HL-60 (cell line): ENCODE measurements around the gene HPCAL1.

Experiments
- CTCF ChIP-seq: IDR thresholded peaks from one replicate; pipeline ENCODE4 v1.5.1; 2011; ENCODE audit warnings: low read length, control low read depth, inconsistent platforms; ENCODE audit not compliant: insufficient read depth
- POLR2AphosphoS5 ChIP-seq: IDR thresholded peaks from 2 replicates; pipeline ENCODE4 v1.6.1; 2012; ENCODE audit warnings: low read depth

DNA sequence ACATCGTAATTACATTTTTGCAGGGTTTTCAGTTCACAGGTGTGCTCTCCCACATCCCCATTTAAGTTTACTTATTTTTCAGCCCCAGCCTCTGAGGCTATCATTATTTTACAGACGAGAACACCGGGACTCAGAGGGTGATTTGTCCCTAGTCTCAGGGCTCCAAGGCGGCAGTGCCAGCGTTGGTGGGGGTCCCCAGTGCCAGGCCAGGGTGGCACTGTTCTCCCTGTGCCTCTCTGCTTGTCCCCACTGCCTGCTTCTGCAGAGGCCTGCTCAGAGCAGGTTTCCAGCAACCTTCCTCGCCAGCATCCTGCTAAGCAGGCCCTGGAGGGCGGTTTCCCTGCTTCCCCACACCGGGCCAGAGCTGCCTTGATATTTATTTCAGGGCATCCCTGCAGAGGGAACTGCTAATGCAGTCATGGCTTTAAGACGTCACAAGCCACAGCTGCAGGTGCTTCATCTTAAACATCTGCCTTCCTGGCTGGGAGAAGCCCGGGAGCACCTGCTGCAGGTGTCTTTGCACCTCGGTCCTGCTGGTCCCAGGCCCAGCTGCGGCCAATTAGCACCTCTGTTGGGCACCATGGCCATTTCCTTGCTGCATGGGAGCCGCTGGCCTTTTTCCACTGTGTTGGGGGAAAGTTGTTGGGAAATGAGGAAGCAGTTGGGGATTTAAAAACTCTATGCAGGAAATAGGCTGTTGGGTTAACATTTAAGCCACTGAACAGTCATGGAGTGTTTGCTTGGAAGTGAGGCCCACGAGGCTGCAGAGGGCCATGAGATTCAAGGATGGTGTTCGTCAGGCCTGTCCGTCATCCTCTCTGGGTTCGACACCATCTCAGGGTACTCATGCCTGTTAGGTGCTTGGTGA is 22.8 kb downstream of the HPCAL1 start:
- TF ChIP-seq POLR2AphosphoS5 (no peak), CTCF (no peak)
